ENCODE data around the gene ADGRV1.
"Not testable (repeated sequence)": the region's sequence is repeated elsewhere in the genome, so short reads cannot be mapped to it uniquely, and the experiment has no call there.

The ADGRV1 gene

DNA sequence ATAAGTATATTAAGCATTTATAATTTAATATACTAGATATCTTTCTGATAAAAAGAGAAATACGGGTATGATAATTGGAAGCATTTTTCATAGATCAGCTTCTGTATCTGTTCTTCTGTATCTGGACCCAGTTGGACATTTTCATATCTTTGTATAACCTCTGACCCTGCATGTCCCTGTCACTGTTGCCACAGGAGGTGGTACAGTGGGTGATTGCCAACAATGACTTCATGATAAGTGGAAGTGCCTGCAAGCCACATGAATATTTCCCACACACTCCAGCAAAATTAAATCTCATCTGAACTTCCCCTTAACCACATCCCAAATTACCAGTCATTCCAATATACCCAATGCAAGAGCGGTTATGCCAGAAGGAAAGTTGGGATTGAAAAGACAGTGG lies 448.1 kb downstream of the ADGRV1 start:
- TF ChIP-seq, protein P1, sequence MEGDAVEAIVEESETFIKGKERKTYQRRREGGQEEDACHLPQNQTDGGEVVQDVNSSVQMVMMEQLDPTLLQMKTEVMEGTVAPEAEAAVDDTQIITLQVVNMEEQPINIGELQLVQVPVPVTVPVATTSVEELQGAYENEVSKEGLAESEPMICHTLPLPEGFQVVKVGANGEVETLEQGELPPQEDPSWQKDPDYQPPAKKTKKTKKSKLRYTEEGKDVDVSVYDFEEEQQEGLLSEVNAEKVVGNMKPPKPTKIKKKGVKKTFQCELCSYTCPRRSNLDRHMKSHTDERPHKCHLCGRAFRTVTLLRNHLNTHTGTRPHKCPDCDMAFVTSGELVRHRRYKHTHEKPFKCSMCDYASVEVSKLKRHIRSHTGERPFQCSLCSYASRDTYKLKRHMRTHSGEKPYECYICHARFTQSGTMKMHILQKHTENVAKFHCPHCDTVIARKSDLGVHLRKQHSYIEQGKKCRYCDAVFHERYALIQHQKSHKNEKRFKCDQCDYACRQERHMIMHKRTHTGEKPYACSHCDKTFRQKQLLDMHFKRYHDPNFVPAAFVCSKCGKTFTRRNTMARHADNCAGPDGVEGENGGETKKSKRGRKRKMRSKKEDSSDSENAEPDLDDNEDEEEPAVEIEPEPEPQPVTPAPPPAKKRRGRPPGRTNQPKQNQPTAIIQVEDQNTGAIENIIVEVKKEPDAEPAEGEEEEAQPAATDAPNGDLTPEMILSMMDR (IDR thresholded peaks at IDR 0.05; ENCODE audit: low read length, missing control alignments): no peak
- no peak overlapping the region for H3K4me3 ChIP-seq (replicated peaks; ENCODE audit: low read depth, low read length)
- DNase-seq (ENCODE audit: low read depth): no peak

- DNase-seq (ENCODE audit: low read depth): no peak
- TF ChIP-seq, protein P1 (IDR thresholded peaks at IDR 0.05; ENCODE audit: low read length, missing control alignments): no peak
- H3K4me3 ChIP-seq (replicated peaks; ENCODE audit: low read depth, low read length): no peak overlapping the region
Observed at GRCh38 chr5:91007251-91007650, 448.7 kb downstream of the ADGRV1 start.

- H3K4me3 ChIP-seq (replicated peaks; ENCODE audit: low read depth, low read length): no peak overlapping the region
- TF ChIP-seq, protein P1 (IDR thresholded peaks at IDR 0.05; ENCODE audit: low read length, missing control alignments): no peak
- DNase-seq (ENCODE audit: low read depth): no peak
Observed at GRCh38 chr5:91007780-91008402, 449.3 kb downstream of the ADGRV1 start.

DNA sequence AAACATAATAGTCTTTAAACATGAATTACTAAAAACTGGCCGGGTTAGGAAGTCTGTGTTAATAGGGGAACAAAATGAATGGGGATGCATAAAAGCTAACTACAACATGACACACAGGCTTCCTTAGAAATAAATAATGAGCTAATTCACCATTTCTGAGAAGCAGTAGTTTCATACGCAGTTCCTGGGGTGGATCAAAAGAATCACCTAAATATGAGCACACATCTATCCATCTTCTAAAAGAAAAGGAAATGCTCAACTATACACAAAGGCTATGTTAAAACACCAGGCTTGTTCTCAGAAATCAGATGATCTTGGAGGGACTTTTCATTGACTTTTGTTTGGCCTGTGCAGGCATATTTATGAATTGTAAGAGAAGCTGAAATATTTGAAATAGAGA lies 451.5 kb downstream of the ADGRV1 start:
- no peak overlapping the region for H3K4me3 ChIP-seq (replicated peaks; ENCODE audit: low read depth, low read length)
- TF ChIP-seq, protein P1 (IDR thresholded peaks at IDR 0.05; ENCODE audit: low read length, missing control alignments): no peak
- DNase-seq (ENCODE audit: low read depth): no peak

- TF ChIP-seq, protein P1 (IDR thresholded peaks at IDR 0.05; ENCODE audit: low read length, missing control alignments): no peak
- H3K4me3 ChIP-seq (replicated peaks; ENCODE audit: low read depth, low read length): no peak overlapping the region
- DNase-seq (ENCODE audit: low read depth): no peak
Observed at GRCh38 chr5:91011029-91011428, 452.4 kb downstream of the ADGRV1 start.

- DNase-seq (ENCODE audit: low read depth); H3K4me3 ChIP-seq (replicated peaks; ENCODE audit: low read depth, low read length): not testable (repeated sequence)
Observed at GRCh38 chr5:91012867-91013266, 454.3 kb downstream of the ADGRV1 start.

DNA sequence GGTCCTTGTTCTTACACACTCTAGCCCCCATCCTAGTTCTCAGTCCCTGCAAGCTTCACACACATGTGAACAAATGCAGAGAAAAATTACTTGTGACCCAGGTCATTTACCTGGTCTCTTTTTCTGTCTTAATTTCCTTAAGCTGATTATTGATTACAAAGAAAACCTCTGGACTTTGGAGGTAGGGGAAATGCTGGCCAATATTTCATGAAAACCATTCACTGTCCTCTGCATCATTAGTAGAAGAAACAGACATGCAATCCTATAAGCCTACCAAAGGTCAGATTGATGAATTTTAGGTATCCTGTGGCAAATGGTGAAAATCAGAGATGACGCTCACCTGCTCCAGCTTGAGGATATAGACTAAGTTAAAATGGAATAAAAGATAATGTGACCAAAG lies 457.7 kb downstream of the ADGRV1 start:
- H3K4me3 ChIP-seq (replicated peaks; ENCODE audit: low read depth, low read length): no peak overlapping the region
- no peak for DNase-seq (ENCODE audit: low read depth)
- TF ChIP-seq, protein P1 (IDR thresholded peaks at IDR 0.05; ENCODE audit: low read length, missing control alignments): no peak

All from fibroblast of pulmonary artery (primary cell).